GM19452 (cell line): ENCODE data around the gene RACK1.
"Not testable (repeated sequence)": the region's sequence is repeated elsewhere in the genome, so short reads cannot be mapped to it uniquely, and the experiment has no call there.

Source experiments
- ATAC-seq: cut with Tn5 transposase; IDR thresholded peaks from one replicate; pipeline ENCODE4 v1.9.1; 2021; ENCODE audit not compliant: unreplicated experiment

The RACK1 gene

GRCh38 chr5:181243564-181244343 is at the start of gene RACK1:
Gene RACK1 (minus strand): TSS chr5:181243906. CDS start chr5:181243800, 106 bp downstream.
- ATAC-seq, result peak; percentile 63

- ATAC-seq, result not testable (repeated sequence)
Observed at GRCh38 chr5:181287331-181287730, 43.6 kb upstream of the RACK1 start.

GRCh38 chr5:181285962-181286705 is 42.4 kb upstream of the RACK1 start:
- not testable (repeated sequence) for ATAC-seq

GRCh38 chr5:181283841-181284755 is 40.4 kb upstream of the RACK1 start:
- not testable (repeated sequence) for ATAC-seq

GRCh38 chr5:181283347-181283746 is 39.6 kb upstream of the RACK1 start:
- ATAC-seq, result no peak

- ATAC-seq, result no peak
Observed at GRCh38 chr5:181282874-181283273, 39.2 kb upstream of the RACK1 start.

- ATAC-seq, result not testable (repeated sequence)
Observed at GRCh38 chr5:181282415-181282814, 38.7 kb upstream of the RACK1 start.

- ATAC-seq, result no peak
Observed at GRCh38 chr5:181281984-181282316, 38.2 kb upstream of the RACK1 start.

- no peak for ATAC-seq
Observed at GRCh38 chr5:181281077-181281983, 37.6 kb upstream of the RACK1 start.

GRCh38 chr5:181280251-181280762 is 36.6 kb upstream of the RACK1 start:
- ATAC-seq, result no peak

- ATAC-seq, result not testable (repeated sequence)
Observed at GRCh38 chr5:181273433-181273744, 29.7 kb upstream of the RACK1 start.

- ATAC-seq, result no peak
Observed at GRCh38 chr5:181271081-181271480, 27.4 kb upstream of the RACK1 start.

- not testable (repeated sequence) for ATAC-seq
Observed at GRCh38 chr5:181267907-181268306, 24.2 kb upstream of the RACK1 start.

GRCh38 chr5:181267291-181267904 is 23.7 kb upstream of the RACK1 start:
- ATAC-seq, result not testable (repeated sequence)

GRCh38 chr5:181265092-181265671 is 21.5 kb upstream of the RACK1 start:
- no peak for ATAC-seq

- no peak for ATAC-seq
Observed at GRCh38 chr5:181263633-181264032, 19.9 kb upstream of the RACK1 start.

- peak; percentile 58 for ATAC-seq
Observed at GRCh38 chr5:181261320-181262049, 17.8 kb upstream of the RACK1 start.

GRCh38 chr5:181260720-181261319 is 17.1 kb upstream of the RACK1 start, which contains the start of gene TRIM52:
Gene TRIM52 (minus strand): TSS chr5:181261143. CDS start chr5:181260813, 330 bp downstream.
- ATAC-seq, result peak; percentile 84
